ENCODE results near the gene PANX3. TPM values are rescaled to one million over a fixed set of nuclear protein-coding genes. Genes with fewer than 3 reads are reported as not detected.
"Not testable (repeated sequence)": the region's sequence is repeated elsewhere in the genome, so short reads cannot be mapped to it uniquely, and the experiment has no call there.

The PANX3 gene
- polyA plus RNA-seq, 1 of the 3 experiments (the other 2 are of a cell fraction), result not detected

DNA sequence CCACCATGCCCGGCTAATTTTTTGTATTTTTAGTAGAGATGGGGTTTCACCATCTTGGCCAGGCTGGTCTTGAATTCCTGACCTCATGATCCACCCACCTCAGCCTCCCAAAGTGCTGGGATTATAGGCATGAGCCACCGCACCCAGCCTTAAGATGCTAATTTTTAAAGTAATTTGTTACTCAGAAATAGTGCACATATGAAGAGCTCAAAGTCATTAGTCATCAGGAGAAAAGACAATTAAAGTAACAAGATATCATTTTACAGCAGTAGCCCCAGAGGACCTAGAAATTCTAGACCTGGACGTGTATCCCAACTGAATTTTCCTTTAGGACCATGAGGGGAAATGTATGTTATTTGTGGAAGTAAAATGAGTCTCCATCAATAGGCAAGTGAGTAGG is 8.5 kb upstream of the PANX3 start:
- CTCF ChIA-PET, result interaction anchor here (1.4 to 4.1 kb wide), 2 partner anchors 10 to 17 kb away, joined by 4 to 12 read pairs; no protein-coding TSS in a partner anchor
- H3K4me3 ChIP-seq (ENCODE audit: low read depth in 2 of 2, low read length in 1 of 2), result not testable (repeated sequence)

GRCh38 chr11:124605719-124606118 is 5.5 kb upstream of the PANX3 start:
- Histone ChIP-seq H2AFZ (ENCODE audit: low read depth) (no peak overlapping the region), H3K4me2 (no peak overlapping the region), H3K27ac (ENCODE audit: low read depth in 2 of 2, low read length in 1 of 2) (no peak overlapping the region), H3K4me3 (ENCODE audit: low read depth in 2 of 2, low read length in 1 of 2) (no peak overlapping the region), H3F3A (replicated peaks; ENCODE audit: insufficient read depth) (no peaks in the 10 kb centered on the region), H3K4me1 (ENCODE audit: control insufficient read depth in 1 of 2, insufficient read depth in 2 of 2, low read depth in 1 of 2, low read length in 1 of 2) (peaks cover 0 to 5% of the 10 kb centered on the region in 2 experiments; a peak in 1 of 4 replicates), H3K9me3 (no peaks in the 10 kb centered on the region), H4K20me1 (ENCODE audit: insufficient read depth) (no peaks in the 10 kb centered on the region), H3K79me2 (ENCODE audit: insufficient read depth) (no peaks in the 10 kb centered on the region), H3K27me3 (ENCODE audit: insufficient read depth) (no peaks in the 10 kb centered on the region), H3K9me2 (no peaks in the 10 kb centered on the region), H3K9ac (no peak overlapping the region), H3K36me3 (replicated peaks in 1 of 2; ENCODE audit: control insufficient read depth in 1 of 2, insufficient read depth in 2 of 2, low read length in 1 of 2) (no peaks in the 10 kb centered on the region)
- WGBS (ENCODE audit: low lambda C conversion rate), result 57% methylated on average over 3 of the region's 3 CpGs
- POLR2A ChIA-PET, result no interaction called here
- no peak for DNase-seq
- TF ChIP-seq TEAD4 (IDR thresholded peaks at IDR 0.05; ENCODE audit: borderline replicate concordance, insufficient read depth) (no peak), YY1 (IDR thresholded peaks at IDR 0.05; ENCODE audit: low read depth) (no peak), NRF1 (IDR thresholded peaks at IDR 0.05; ENCODE audit: low read depth, low read length) (no peak), EZH2phosphoT487 (IDR thresholded peaks at IDR 0.05; ENCODE audit: borderline replicate concordance, low read depth) (no peak)
- TF ChIP-seq, protein P1, sequence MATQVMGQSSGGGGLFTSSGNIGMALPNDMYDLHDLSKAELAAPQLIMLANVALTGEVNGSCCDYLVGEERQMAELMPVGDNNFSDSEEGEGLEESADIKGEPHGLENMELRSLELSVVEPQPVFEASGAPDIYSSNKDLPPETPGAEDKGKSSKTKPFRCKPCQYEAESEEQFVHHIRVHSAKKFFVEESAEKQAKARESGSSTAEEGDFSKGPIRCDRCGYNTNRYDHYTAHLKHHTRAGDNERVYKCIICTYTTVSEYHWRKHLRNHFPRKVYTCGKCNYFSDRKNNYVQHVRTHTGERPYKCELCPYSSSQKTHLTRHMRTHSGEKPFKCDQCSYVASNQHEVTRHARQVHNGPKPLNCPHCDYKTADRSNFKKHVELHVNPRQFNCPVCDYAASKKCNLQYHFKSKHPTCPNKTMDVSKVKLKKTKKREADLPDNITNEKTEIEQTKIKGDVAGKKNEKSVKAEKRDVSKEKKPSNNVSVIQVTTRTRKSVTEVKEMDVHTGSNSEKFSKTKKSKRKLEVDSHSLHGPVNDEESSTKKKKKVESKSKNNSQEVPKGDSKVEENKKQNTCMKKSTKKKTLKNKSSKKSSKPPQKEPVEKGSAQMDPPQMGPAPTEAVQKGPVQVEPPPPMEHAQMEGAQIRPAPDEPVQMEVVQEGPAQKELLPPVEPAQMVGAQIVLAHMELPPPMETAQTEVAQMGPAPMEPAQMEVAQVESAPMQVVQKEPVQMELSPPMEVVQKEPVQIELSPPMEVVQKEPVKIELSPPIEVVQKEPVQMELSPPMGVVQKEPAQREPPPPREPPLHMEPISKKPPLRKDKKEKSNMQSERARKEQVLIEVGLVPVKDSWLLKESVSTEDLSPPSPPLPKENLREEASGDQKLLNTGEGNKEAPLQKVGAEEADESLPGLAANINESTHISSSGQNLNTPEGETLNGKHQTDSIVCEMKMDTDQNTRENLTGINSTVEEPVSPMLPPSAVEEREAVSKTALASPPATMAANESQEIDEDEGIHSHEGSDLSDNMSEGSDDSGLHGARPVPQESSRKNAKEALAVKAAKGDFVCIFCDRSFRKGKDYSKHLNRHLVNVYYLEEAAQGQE (IDR thresholded peaks at IDR 0.05; ENCODE audit: low read depth, low read length), result no peak
- CTCF ChIA-PET, result no interaction called here

More for the DNA sequence above, 8.5 kb upstream of the PANX3 start:
- H3K9ac ChIP-seq; H3K36me3 ChIP-seq (replicated peaks in 1 of 2; ENCODE audit: control insufficient read depth in 1 of 2, insufficient read depth in 2 of 2, low read length in 1 of 2); H3K9me3 ChIP-seq; H3F3A ChIP-seq (replicated peaks; ENCODE audit: insufficient read depth); H3K27ac ChIP-seq (ENCODE audit: low read depth in 2 of 2, low read length in 1 of 2); POLR2A ChIA-PET; DNase-seq; H4K20me1 ChIP-seq (ENCODE audit: insufficient read depth); H3K79me2 ChIP-seq (ENCODE audit: insufficient read depth); H3K27me3 ChIP-seq (ENCODE audit: insufficient read depth); H3K9me2 ChIP-seq; H3K4me1 ChIP-seq (ENCODE audit: control insufficient read depth in 1 of 2, insufficient read depth in 2 of 2, low read depth in 1 of 2, low read length in 1 of 2); H2AFZ ChIP-seq (ENCODE audit: low read depth); H3K4me2 ChIP-seq: not testable (repeated sequence)
- WGBS (ENCODE audit: low lambda C conversion rate), result 19% methylated on average over 3 of the region's 3 CpGs

- no peaks in the 10 kb centered on the region for H3K79me2 ChIP-seq (ENCODE audit: insufficient read depth)
- DNase-seq, result no peak
- H3K27me3 ChIP-seq (ENCODE audit: insufficient read depth), result no peaks in the 10 kb centered on the region
- H3K4me1 ChIP-seq (ENCODE audit: control insufficient read depth in 1 of 2, insufficient read depth in 2 of 2, low read depth in 1 of 2, low read length in 1 of 2), result no peaks in the 10 kb centered on the region; a peak in 1 of 4 replicates
- CTCF ChIA-PET, result interaction anchor here (0.6 to 0.8 kb wide), 2 partner anchors 61 to 86 kb away, joined by 3 read pairs; no protein-coding TSS in a partner anchor
- H3K36me3 ChIP-seq (replicated peaks in 1 of 2; ENCODE audit: control insufficient read depth in 1 of 2, insufficient read depth in 2 of 2, low read length in 1 of 2), result no peaks in the 10 kb centered on the region
- POLR2A ChIA-PET, result interaction anchor here (0.6 kb wide), 2 partner anchors 10 to 65 kb away, joined by 3 read pairs; no protein-coding TSS in a partner anchor
- no peaks in the 10 kb centered on the region for H3F3A ChIP-seq (replicated peaks; ENCODE audit: insufficient read depth)
- H3K4me3 ChIP-seq (ENCODE audit: low read depth in 2 of 2, low read length in 1 of 2), result no peak overlapping the region
- H3K9me2 ChIP-seq, result no peaks in the 10 kb centered on the region
- H3K4me2 ChIP-seq, result no peak overlapping the region
- no peaks in the 10 kb centered on the region for H4K20me1 ChIP-seq (ENCODE audit: insufficient read depth)
- no peak overlapping the region for H2AFZ ChIP-seq (ENCODE audit: low read depth)
- H3K27ac ChIP-seq (ENCODE audit: low read depth in 2 of 2, low read length in 1 of 2), result no peak overlapping the region
- no peaks in the 10 kb centered on the region for H3K9me3 ChIP-seq
- H3K9ac ChIP-seq, result no peak overlapping the region
- no peak for TF ChIP-seq RAD21 (IDR thresholded peaks at IDR 0.05; ENCODE audit: low read length)
- TF ChIP-seq MAX (IDR thresholded peaks at IDR 0.05; ENCODE audit: low read depth), result no peak
- TF ChIP-seq CTCF (IDR thresholded peaks at IDR 0.05), result no peak
- no peak for TF ChIP-seq YY1 (IDR thresholded peaks at IDR 0.05; ENCODE audit: low read depth)
- no peak for TF ChIP-seq RFX5 (IDR thresholded peaks at IDR 0.05; ENCODE audit: low read length)
- TF ChIP-seq FOXM1 (IDR thresholded peaks at IDR 0.05; ENCODE audit: low read depth), result no peak
- TF ChIP-seq SIN3A (IDR thresholded peaks at IDR 0.05; ENCODE audit: borderline replicate concordance, low read depth, low read length), result no peak
- TF ChIP-seq JUND (IDR thresholded peaks at IDR 0.05), result no peak
- no peak for TF ChIP-seq MEF2A (IDR thresholded peaks at IDR 0.05; ENCODE audit: borderline replicate concordance, low read depth)
- no peak for TF ChIP-seq MXI1 (IDR thresholded peaks at IDR 0.05; ENCODE audit: low read depth, low read length)
- no peak for TF ChIP-seq FOXJ3 (CRISPR knock-in tag; IDR thresholded peaks at IDR 0.05)
- no peak for TF ChIP-seq USF2 (IDR thresholded peaks at IDR 0.05; ENCODE audit: borderline replicate concordance, low read depth, low read length)
These were observed 3.1 kb upstream of the PANX3 start for GRCh38 chr11:124608147-124608546.

All from SK-N-SH (cell line).